IMR-90 (cell line): ENCODE data around the gene PRKCSH. TPM values are rescaled to one million over a fixed set of nuclear protein-coding genes. Genes with fewer than 3 reads are reported as not detected.

ENCODE experiments used
- ATAC-seq: fragments of 200-7000 bp; cut with Tn5 transposase; 2 replicates; pipeline ENCODE4 v1.9.1; 2020; ENCODE audit warnings: low read depth, mild to moderate bottlenecking, moderate library complexity
- BruUV-seq: library from RNA; stranded (reverse); fragments of 400-500 nt; replicated peaks from 2 replicates; lab custom pipeline; 2021; lab: Mats Ljungman, UMichigan
- CTCF ChIA-PET: fragments of 300-600 bp; formaldehyde crosslinking; extraction: SDS; loops from one replicate; lab custom pipeline; 2021; ENCODE audit warnings: antibody characterized with exemption; lab: Yijun Ruan, JAX
- POLR2A ChIA-PET: fragments of 300-600 bp; sonication (Branson Sonifier 250); formaldehyde crosslinking; loops from one replicate; lab custom pipeline; 2022; ENCODE audit warnings: antibody characterized with exemption; ENCODE audit not compliant: unreplicated experiment; lab: Charles Lee
- DNase-seq: peaks from one replicate; pipeline ENCODE4 v3.0.0; 2013
- H2AFZ ChIP-seq: replicated peaks from 2 replicates; pipeline ENCODE3; 2013; ENCODE audit warnings: low read length, mild to moderate bottlenecking; ENCODE audit not compliant: poor library complexity
- H2AK5ac ChIP-seq: 2 replicates; pipeline ENCODE4 v1.6.1; 2013; ENCODE audit warnings: low read depth, low read length, inconsistent platforms
- H2AK9ac ChIP-seq: replicated peaks from 2 replicates; pipeline ENCODE3; 2013; ENCODE audit warnings: mild to moderate bottlenecking, low read depth, low read length, moderate library complexity; ENCODE audit not compliant: poor library complexity
- H2BK120ac ChIP-seq: 2 replicates; pipeline ENCODE4 v1.6.1; 2013; ENCODE audit warnings: low read depth, low read length, inconsistent platforms
- H2BK15ac ChIP-seq: 3 replicates; pipeline ENCODE4 v1.6.1; 2013; ENCODE audit warnings: low read depth, low read length, inconsistent platforms
- H2BK20ac ChIP-seq: 2 replicates; pipeline ENCODE4 v1.6.1; 2013; ENCODE audit warnings: low read depth, mild to moderate bottlenecking, inconsistent platforms, low read length, moderate library complexity
- H2BK5ac ChIP-seq: 2 replicates; pipeline ENCODE4 v1.6.1; 2013; ENCODE audit warnings: mild to moderate bottlenecking, low read depth, low read length, inconsistent platforms; ENCODE audit not compliant: poor library complexity, severe bottlenecking
- H3K14ac ChIP-seq: replicated peaks from 2 replicates; pipeline ENCODE4 v1.6.1; 2013; ENCODE audit warnings: low read depth, low read length, inconsistent platforms
- H3K18ac ChIP-seq: 2 replicates; pipeline ENCODE4 v1.6.1; 2013; ENCODE audit warnings: low read depth, low read length, control low read depth
- H3K23ac ChIP-seq: 2 replicates; pipeline ENCODE4 v1.6.1; 2013; ENCODE audit warnings: low read depth, low read length, inconsistent platforms
- H3K27ac ChIP-seq: 2 replicates; pipeline ENCODE4 v1.5.1; 2013; ENCODE audit warnings: mild to moderate bottlenecking, control low read depth, low read length; ENCODE audit not compliant: insufficient read depth
- H3K27me3 ChIP-seq: 2 replicates; pipeline ENCODE4 v1.6.1; 2013; ENCODE audit warnings: low read length; ENCODE audit not compliant: control insufficient read depth, insufficient read depth
- H3K36me3 ChIP-seq: 2 replicates; pipeline ENCODE4 v1.6.1; 2013; ENCODE audit warnings: low read length, mixed read lengths; ENCODE audit not compliant: control insufficient read depth, insufficient read depth
- H3K4ac ChIP-seq: 2 replicates; pipeline ENCODE4 v1.6.1; 2013; ENCODE audit warnings: low read depth, low read length, inconsistent platforms
- H3K4me1 ChIP-seq: 2 replicates; pipeline ENCODE4 v1.6.1; 2013; ENCODE audit warnings: low read length, mixed read lengths; ENCODE audit not compliant: control insufficient read depth, insufficient read depth
- H3K4me2 ChIP-seq: 2 replicates; pipeline ENCODE4 v1.6.1; 2013; ENCODE audit warnings: low read depth, mild to moderate bottlenecking, control low read depth, low read length, moderate library complexity
- H3K4me3 ChIP-seq: 2 replicates; pipeline ENCODE4 v1.5.1; 2013; ENCODE audit warnings: low read depth, mild to moderate bottlenecking, control low read depth, low read length, moderate library complexity; ENCODE audit not compliant: insufficient read depth
- H3K56ac ChIP-seq: 2 replicates; pipeline ENCODE4 v1.6.1; 2013; ENCODE audit warnings: low read length, inconsistent platforms; ENCODE audit not compliant: insufficient read depth; ENCODE audit errors: extremely low read depth
- H3K79me1 ChIP-seq, 2 experiments: 2 replicates each; pipeline ENCODE4 v1.6.1; 2013; ENCODE audit warnings: low read length in 2 of 2, inconsistent platforms in 1 of 2, low read depth in 1 of 2
- H3K9ac ChIP-seq: 2 replicates; pipeline ENCODE4 v1.6.1; 2013; ENCODE audit warnings: low read depth, low read length, control low read depth
- H3K9me1 ChIP-seq: 2 replicates; pipeline ENCODE4 v1.6.1; 2013; ENCODE audit warnings: low read length, inconsistent platforms; ENCODE audit not compliant: insufficient read depth
- H3K9me3 ChIP-seq: 2 replicates; pipeline ENCODE4 v1.6.1; 2013; ENCODE audit warnings: low read length; ENCODE audit not compliant: control insufficient read depth, insufficient read depth
- H4K20me1 ChIP-seq: 2 replicates; pipeline ENCODE4 v1.6.1; 2013; ENCODE audit warnings: low read length, inconsistent platforms; ENCODE audit not compliant: insufficient read depth
- H4K5ac ChIP-seq: 2 replicates; pipeline ENCODE4 v1.6.1; 2013; ENCODE audit warnings: mild to moderate bottlenecking, low read depth, low read length, control low read depth
- H4K8ac ChIP-seq, 2 experiments: 2 replicates each; pipeline ENCODE4 v1.6.1; 2013; ENCODE audit warnings: low read depth in 2 of 2, low read length in 2 of 2, control low read depth in 1 of 2, inconsistent platforms in 1 of 2
- H4K91ac ChIP-seq: 2 replicates; pipeline ENCODE4 v1.6.1; 2013; ENCODE audit warnings: low read depth, low read length, inconsistent platforms; ENCODE audit not compliant: insufficient read depth
- BHLHE40 ChIP-seq: fragments of 150-350 bp; IDR thresholded peaks from 2 replicates; pipeline ENCODE4 v1.6.1; 2016; ENCODE audit warnings: mild to moderate bottlenecking, low read depth, low read length
- CHD1 ChIP-seq: IDR thresholded peaks from 2 replicates; pipeline ENCODE4 v1.6.1; 2012; ENCODE audit warnings: low read depth, low read length, improper control_type of control experiment
- ELK1 ChIP-seq: fragments of 150-350 bp; IDR thresholded peaks from 2 replicates; pipeline ENCODE4 v1.6.1; 2016; ENCODE audit warnings: low read depth, mild to moderate bottlenecking, low read length, moderate library complexity, borderline replicate concordance
- MAFK ChIP-seq: IDR thresholded peaks from 2 replicates; pipeline ENCODE4 v1.6.1; 2012; ENCODE audit warnings: low read depth, low read length, improper control_type of control experiment
- RCOR1 ChIP-seq: IDR thresholded peaks from 2 replicates; pipeline ENCODE4 v1.6.1; 2012; ENCODE audit warnings: mild to moderate bottlenecking, low read length, improper control_type of control experiment; ENCODE audit not compliant: insufficient replicate concordance
- RFX5 ChIP-seq: IDR thresholded peaks from 2 replicates; pipeline ENCODE4 v1.8.0; 2012; ENCODE audit warnings: low read depth, mild to moderate bottlenecking, low read length, moderate library complexity
- USF2 ChIP-seq: fragments of 150-350 bp; IDR thresholded peaks from 2 replicates; pipeline ENCODE4 v1.6.1; 2017; ENCODE audit warnings: mild to moderate bottlenecking, antibody characterized with exemption, low read length, low read depth
- WGBS, 2 experiments: methylation state at CpG; one replicate each; pipeline versions ENCODE4 v1.1.5 to v1.1.7; 2013; ENCODE audit warnings: missing lambda C conversion rate in 2 of 2; ENCODE audit not compliant: insufficient read length in 1 of 2; ENCODE audit errors: extremely low coverage in 2 of 2; 5-methylcytosine and 5-hydroxymethylcytosine counted together
- dilution Hi-C: fragments of 300-500 bp; cut with HindIII; formaldehyde crosslinking; loops from one replicate; pipeline ENCODE4 v1.14.3; 2018; ENCODE audit warnings: low sequenced_read_pairs; ENCODE audit not compliant: unreplicated experiment
- in situ Hi-C: fragments of 300-500 bp; cut with MboI; formaldehyde crosslinking; loops from 3 replicates; pipeline ENCODE4 v1.14.3; 2019; ENCODE audit warnings: low sequenced_read_pairs, inconsistent platforms, mixed read lengths
- intact Hi-C: fragments of 100-400 bp; cut with micrococcal nuclease; formaldehyde crosslinking; loops from 2 replicates; pipeline ENCODE4 v1.10.0; 2022
- polyA plus RNA-seq, 3 experiments: library from polyadenylated mRNA; depleted of rRNA; stranded (reverse); fragments of >200 nt; gene quantifications; 2 replicates each; pipeline ENCODE4 v1.2.3, GENCODE V29; 2012; ENCODE audit warnings: low replicate concordance in 1 of 3
- total RNA-seq: library from RNA; depleted of rRNA; stranded (reverse); fragments of >200 nt; gene quantifications from 2 replicates; pipeline ENCODE4 v1.2.3, GENCODE V29; 2012

The PRKCSH gene
- total and polyA plus RNA-seq, 2 of the 4 experiments (the other 2 are of a cell fraction): 36.0 to 252 TPM

- no peak overlapping the region for H2BK15ac ChIP-seq
- no peaks in the 10 kb centered on the region; the same call in 1 of the 2 replicates for H3K27me3 ChIP-seq
- no peak overlapping the region for H3K56ac ChIP-seq
- DNase-seq (no peak), ATAC-seq (no peak)
- TF ChIP-seq BHLHE40 (no peak), MAFK (no peak), RFX5 (no peak), CHD1 (no peak), RCOR1 (no peak), USF2 (no peak), ELK1 (no peak)
- H3K4me2 ChIP-seq: no peak overlapping the region
- H3K79me1 ChIP-seq: no peaks in the 10 kb centered on the region
- CTCF ChIA-PET: no interaction called here
- no peak overlapping the region for H2AK9ac ChIP-seq
- 83% methylated on average over 10 of the region's 20 CpGs; no CpG with 5 or more reads in 1 of the 2 experiments for WGBS, 2 experiments
- H3K9me1 ChIP-seq: no peaks in the 10 kb centered on the region
- no peak overlapping the region for H3K14ac ChIP-seq
- H4K91ac ChIP-seq: no peak overlapping the region
- H3K36me3 ChIP-seq: no peaks in the 10 kb centered on the region
- H4K20me1 ChIP-seq: no peaks in the 10 kb centered on the region
- no peak overlapping the region for H3K4me3 ChIP-seq
- H3K4ac ChIP-seq: no peak overlapping the region
- H2AK5ac ChIP-seq: no peak overlapping the region
- no peak overlapping the region for H2BK5ac ChIP-seq
- H3K18ac ChIP-seq: no peak overlapping the region
- no peak overlapping the region for H2BK20ac ChIP-seq
- H3K23ac ChIP-seq: no peak overlapping the region
- H3K9ac ChIP-seq: no peak overlapping the region
- no TSS peak for BruUV-seq
- H4K8ac ChIP-seq: no peak overlapping the region
- in situ Hi-C loops (no loop called here), dilution Hi-C loops (no loop called here), intact Hi-C loops (no loop called here)
- H2AFZ ChIP-seq: no peak overlapping the region
- no peak overlapping the region for H3K27ac ChIP-seq
- POLR2A ChIA-PET: no interaction called here
- no peaks in the 10 kb centered on the region for H3K4me1 ChIP-seq
- no peak overlapping the region for H4K5ac ChIP-seq
- no peaks in the 10 kb centered on the region for H3K9me3 ChIP-seq
- no peak overlapping the region for H2BK120ac ChIP-seq
These were observed 22.4 kb downstream of the PRKCSH start for GRCh38 chr19:11457831-11458230.
